Measurements from ENCODE around the gene ATXN1. TPM values are rescaled to one million over a fixed set of nuclear protein-coding genes. Genes with fewer than 3 reads are reported as not detected.
A peak's percentile ranks its signal among the peaks of the same experiment; 100 is the strongest.
"Not testable (repeated sequence)": the region's sequence is repeated elsewhere in the genome, so short reads cannot be mapped to it uniquely, and the experiment has no call there.

ATXN1 gene
- total RNA-seq, 1 donor from 2014 or later: 9.1 TPM

DNA sequence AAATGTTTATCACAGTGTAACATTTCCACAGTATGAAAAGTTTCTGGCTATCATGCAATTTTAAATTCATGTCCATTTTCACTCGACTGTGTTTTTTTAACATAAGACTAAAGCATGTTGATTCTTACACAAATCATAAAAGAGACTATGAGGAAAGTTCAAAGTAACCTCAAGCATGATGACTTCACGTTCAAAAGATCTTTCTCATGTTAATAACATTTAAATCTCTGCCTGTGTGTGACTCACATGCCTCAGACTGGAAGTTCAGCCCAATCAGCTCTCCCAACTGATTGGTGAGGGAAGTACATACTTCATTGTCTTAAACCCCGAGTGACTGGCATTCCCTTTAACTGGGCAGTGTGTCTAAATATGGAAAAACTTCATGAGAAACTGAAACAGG lies 37.4 kb downstream of the ATXN1 start:
- DNase-seq (ENCODE audit: low read depth in 2 of 2): peak in 1 of 2 donors; percentile 93

DNA sequence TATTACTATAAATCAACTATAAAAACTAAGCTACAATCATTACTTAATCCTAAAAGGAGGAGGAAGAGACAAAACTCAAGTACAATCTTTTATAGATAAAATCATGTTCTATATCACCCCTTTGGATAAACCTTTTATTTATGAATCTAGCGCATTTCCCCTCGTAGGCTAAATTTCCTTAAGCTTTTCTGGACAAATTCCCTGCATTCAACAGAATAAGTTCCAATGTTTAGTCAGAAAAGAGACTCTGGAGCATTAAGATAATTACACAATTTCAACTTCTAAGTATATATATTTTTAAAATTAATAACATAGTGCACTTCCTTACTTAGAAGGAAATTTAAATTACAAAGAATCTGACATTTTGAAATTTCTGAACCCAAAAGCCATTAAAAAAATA lies 37.9 kb downstream of the ATXN1 start:
- DNase-seq (ENCODE audit: low read depth in 2 of 2): no peak

DNA sequence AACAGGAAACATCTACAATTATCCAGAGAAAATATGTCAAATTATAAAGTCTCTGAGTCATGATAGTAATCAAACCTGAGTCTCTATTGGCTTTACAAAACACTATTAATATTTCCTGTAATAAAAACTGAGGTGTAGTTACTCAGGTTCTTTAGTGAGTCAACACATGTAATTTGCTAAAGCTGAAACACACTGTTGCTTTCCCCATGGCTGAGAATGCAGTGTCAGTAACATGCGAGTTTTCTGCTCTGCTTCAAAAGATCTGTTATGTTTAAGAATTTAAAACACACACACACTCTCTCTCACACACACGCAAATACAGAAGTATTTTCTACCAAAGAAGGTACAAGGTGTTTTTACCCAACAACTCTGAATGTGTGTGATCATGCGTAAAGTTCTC lies 38.6 kb downstream of the ATXN1 start:
- peak in 1 of 2 donors; percentile 50 for DNase-seq (ENCODE audit: low read depth in 2 of 2)

GRCh38 chr6:16721977-16722376 lies 39.3 kb downstream of the ATXN1 start:
- DNase-seq (ENCODE audit: low read depth in 2 of 2): peak in 1 of 2 donors; percentile 21

GRCh38 chr6:16720861-16721260 lies 40.4 kb downstream of the ATXN1 start:
- no peak for DNase-seq (ENCODE audit: low read depth in 2 of 2)

- DNase-seq (ENCODE audit: low read depth in 2 of 2): no peak
Measured at GRCh38 chr6:16719488-16719887, 41.8 kb downstream of the ATXN1 start.

DNA sequence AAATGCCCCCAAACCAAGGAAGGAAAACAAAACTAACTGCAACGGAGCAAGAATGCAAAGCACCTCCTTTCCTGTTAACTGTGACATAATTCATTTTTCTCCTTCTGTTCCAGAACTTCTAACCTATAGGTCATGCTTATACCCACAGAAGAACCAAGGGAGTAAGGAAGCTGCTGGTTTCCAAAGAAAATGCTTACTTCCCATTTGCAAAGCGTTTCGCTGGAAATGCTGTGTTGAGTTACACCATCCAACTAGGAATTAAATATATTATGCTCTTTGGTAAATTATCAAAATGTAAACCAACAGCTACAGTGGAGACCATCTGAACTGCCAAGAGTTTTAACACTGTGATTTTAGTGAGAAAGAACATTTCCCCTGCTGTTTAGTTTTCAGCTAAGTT lies 42.9 kb downstream of the ATXN1 start:
- peak in 1 of 2 donors; percentile 47 for DNase-seq (ENCODE audit: low read depth in 2 of 2)

DNA sequence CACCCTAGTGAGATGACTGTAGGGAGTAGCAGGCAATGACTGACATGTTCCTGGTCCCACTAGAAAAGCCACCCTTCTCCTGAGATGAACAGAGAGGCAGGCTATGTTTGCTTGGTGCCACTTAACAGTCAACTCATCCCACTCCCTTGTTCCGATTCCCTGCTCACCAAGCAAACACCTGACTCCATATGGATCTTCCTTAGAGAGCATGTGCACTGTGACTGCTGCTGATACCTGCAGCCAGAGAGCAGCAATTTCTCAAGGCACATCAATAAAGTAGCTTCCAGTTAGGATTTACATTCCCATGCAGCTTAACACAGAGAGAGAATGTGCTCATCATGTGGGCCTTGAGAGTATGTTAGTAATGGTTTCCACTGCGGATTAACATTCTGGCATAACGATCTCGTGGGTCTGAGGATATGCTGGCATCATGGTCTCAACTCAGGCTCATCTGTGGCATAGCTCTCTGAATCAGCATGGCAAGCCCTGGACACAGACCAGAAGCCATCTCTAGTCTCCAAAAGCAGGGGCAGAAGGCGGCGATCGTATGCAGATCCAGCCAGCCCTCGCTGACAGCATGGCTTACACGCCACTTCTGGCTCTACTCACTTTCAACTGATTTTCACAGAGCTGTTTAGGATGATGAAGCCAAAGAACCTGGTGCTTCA lies 43.9 kb downstream of the ATXN1 start:
- no peak for DNase-seq (ENCODE audit: low read depth in 2 of 2)

- DNase-seq (ENCODE audit: low read depth in 2 of 2): no peak
Measured at GRCh38 chr6:16716321-16716858, 44.9 kb downstream of the ATXN1 start.

- no peak for DNase-seq (ENCODE audit: low read depth in 2 of 2)
Measured at GRCh38 chr6:16713597-16713996, 47.7 kb downstream of the ATXN1 start.

DNA sequence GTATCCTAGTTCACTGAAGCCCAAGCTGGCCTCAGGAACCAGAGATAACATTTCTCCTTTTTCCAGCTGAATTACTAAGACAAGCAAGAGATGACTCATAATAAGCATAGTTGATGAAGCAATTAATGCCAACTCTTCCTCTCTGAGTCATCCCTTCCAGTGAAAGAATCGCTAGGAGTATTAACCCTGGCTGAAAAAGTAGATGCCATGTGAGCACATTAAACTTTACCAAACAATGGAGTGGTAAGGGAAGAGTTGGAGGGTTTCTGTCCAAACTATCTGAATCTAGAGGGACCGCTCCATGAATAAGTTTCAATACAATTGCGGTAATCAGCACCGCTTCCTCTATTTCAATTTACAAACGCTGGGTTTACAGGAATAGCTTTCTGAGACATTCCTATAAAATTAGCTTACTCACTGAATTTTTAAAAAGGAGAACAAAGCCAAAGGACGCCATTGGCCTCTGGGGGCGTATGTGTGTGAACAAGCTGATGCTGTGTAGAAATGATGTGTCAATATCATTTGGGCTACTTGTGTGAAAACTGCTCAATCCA lies 48.3 kb downstream of the ATXN1 start:
- peak; percentile 38 to 93 for DNase-seq (ENCODE audit: low read depth in 2 of 2)

- DNase-seq (ENCODE audit: low read depth in 2 of 2): peak in 1 of 2 donors; percentile 42
Measured at GRCh38 chr6:16712255-16712930, 48.9 kb downstream of the ATXN1 start.

DNA sequence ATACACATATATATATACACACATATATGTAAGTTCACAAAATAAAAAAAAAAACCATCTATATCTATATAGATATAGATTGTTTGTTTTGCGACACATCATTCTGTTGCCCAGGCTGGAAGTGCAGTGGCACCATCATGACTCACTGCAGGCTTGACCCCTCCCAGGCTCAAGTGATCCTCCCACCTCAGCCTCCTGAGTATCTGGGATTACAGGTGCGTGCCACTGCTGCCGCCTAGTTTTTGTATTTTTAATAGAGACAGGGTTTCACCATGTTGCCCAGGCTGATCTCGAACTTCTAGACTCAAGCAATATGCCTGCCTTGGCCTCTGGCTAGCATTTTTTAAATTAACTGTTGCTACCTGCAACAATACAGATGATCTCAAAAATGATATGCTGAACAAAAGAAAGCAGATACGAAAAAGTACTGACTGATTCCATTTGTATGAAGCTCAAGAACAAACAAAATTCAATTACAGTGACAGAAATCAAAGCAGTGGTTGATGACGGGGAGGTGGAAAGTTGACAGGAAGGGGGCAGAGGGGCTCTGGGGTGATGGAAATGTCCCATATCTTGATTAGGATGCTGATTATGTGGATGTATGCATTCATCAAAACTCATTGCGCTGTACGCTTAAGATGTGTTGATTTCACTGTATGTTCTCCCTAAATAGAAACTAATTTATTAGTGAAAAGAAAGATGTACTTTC lies 49.6 kb downstream of the ATXN1 start:
- peak in 1 of 2 donors; percentile 70 for DNase-seq (ENCODE audit: low read depth in 2 of 2)

DNA sequence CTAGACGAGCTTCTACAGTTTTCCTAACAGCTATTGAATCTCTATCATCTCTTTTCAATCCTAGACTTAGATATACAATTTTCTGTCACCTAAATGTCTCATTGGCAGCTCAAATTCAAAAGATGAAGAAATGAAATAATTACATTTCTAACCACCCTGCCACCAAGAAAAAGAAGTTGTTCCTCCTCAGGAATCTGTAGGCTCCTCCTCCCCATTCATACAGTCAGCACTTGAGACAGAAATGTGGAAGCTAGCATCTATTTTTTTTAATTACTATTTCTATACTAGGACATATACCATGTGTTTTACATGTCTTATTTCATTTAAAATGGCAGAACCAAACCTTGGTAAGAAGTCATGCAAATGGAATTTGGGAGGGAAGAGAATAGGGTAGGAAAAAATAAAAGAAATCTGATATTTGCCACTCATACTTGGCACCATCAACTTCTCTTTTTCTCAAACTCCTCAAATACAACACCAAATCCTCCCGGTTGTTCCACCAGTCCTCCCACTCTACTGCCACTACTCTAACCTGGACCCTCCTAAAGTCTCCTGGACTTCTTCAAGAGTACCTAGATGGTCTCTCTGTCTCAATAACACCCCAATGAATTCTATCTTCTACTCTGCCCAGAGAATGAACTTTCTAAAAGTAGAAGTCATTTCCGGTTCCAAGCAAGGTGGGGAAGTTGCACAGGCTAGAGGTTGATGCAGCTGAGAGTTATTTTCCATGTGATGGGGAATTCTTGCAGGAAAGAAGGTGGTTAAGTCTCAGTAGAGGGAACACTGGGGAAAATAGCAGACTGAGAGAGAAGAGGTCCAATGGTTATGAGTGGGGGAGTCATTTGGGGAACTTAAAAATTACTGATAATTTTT lies 54.1 kb downstream of the ATXN1 start:
- peak in 1 of 2 donors; percentile 44 for DNase-seq (ENCODE audit: low read depth in 2 of 2)

DNA sequence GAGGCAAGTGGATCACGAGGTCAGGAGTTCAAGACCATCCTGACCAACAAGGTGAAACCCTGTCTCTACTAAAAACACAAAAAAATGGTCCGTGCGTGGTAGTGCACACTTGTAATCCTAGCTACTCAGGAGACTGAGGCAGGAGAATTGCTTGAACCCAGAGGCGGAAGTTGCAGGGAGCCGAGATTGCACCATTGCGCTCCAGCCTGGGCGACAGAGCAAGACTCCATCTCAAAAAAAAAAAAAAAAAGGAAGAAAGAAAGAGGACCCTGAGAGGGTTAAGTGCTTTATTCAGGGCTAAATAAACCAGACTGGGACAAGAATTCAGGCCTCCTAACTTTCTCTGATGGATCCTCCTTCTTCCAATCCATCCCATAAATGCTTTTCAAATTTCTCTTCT lies 54.8 kb downstream of the ATXN1 start:
- not testable (repeated sequence) for DNase-seq (ENCODE audit: low read depth in 2 of 2)

GRCh38 chr6:16706029-16706428 lies 55.2 kb downstream of the ATXN1 start:
- no peak for DNase-seq (ENCODE audit: low read depth in 2 of 2)

GRCh38 chr6:16705081-16705993 lies 55.9 kb downstream of the ATXN1 start:
- no peak for DNase-seq (ENCODE audit: low read depth in 2 of 2)

DNA sequence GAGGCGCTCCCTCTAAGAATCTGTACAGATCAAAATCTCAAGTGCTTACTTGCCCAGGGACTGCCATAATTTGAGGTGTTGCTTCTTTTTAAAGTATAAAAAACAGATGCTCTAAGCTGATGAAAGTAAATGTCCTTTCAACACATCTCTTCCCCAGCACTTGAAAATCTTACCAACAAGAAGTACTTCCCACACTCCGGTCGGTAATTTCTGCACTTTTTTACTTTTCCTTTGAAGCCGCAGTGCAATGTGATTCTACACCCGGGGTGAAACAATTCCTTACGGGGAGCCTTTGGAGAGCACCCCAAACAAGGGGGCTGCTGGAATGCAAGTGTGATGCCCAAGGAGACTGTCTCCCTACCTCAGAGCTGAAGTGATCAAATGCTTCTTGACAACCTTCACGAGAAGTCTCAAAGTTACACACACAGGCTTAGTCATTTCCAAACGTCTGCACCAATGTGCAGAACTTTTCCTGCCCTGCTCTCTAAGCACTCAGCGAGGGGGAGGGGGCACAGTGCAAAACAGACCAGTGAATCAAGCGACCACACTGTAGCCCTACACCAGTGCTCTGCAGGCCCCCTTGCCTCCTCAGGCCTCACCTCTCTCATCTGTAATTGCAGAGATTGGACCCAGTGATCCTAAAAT lies 56.7 kb downstream of the ATXN1 start:
- DNase-seq (ENCODE audit: low read depth in 2 of 2): peak in 1 of 2 donors; percentile 56

GRCh38 chr6:16702627-16703378 lies 58.5 kb downstream of the ATXN1 start:
- DNase-seq (ENCODE audit: low read depth in 2 of 2): not testable (repeated sequence)

Data from dermis microvascular lymphatic vessel endothelial cell (primary cell).